ENCODE results near the gene DIO1.

- TF ChIP-seq CTCF (conservative IDR thresholded peaks at IDR 0.05; ENCODE audit: low read depth, low read length) (no peak), EZH2 (IDR thresholded peaks at IDR 0.05; ENCODE audit: borderline replicate concordance, low read depth, low read length, poor library complexity, severe bottlenecking) (no peak)
Measured at GRCh38 chr1:53902235-53903138, 8.5 kb downstream of the DIO1 start.

All from A673 (cell line).